ENCODE results near the gene ABTB1.

Gene ABTB1

GRCh38 chr3:127672429-127673190, at the start of gene ABTB1:
Gene ABTB1 (plus strand): TSS chr3:127672952. CDS start chr3:127673026, 74 bp downstream.
- peak in 44 of 51 donors; percentile 31 to 85 (median 64) for DNase-seq

- no peak for DNase-seq
Measured at GRCh38 chr3:127624063-127624462, 48.7 kb upstream of the ABTB1 start.

GRCh38 chr3:127625821-127626220, 46.9 kb upstream of the ABTB1 start:
- no peak for DNase-seq

GRCh38 chr3:127628426-127628787, 44.3 kb upstream of the ABTB1 start:
- no peak for DNase-seq

GRCh38 chr3:127628788-127629466, 43.8 kb upstream of the ABTB1 start, which contains the start of gene PODXL2:
Gene PODXL2 (plus strand): TSS chr3:127629185. CDS start chr3:127629220, 35 bp downstream.
- DNase-seq, result peak in 33 of 51 donors; percentile 6 to 67 (median 32)

GRCh38 chr3:127629467-127630403, 43.0 kb upstream of the ABTB1 start:
- DNase-seq, result peak in 9 of 51 donors; percentile 12 to 58 (median 30)

GRCh38 chr3:127630811-127631714, 41.7 kb upstream of the ABTB1 start:
- DNase-seq, result no peak

- no peak for DNase-seq
Measured at GRCh38 chr3:127632035-127632820, 40.5 kb upstream of the ABTB1 start.

- no peak for DNase-seq
Measured at GRCh38 chr3:127634653-127635052, 38.1 kb upstream of the ABTB1 start.

- no peak for DNase-seq
Measured at GRCh38 chr3:127637546-127637945, 35.2 kb upstream of the ABTB1 start.

- DNase-seq, result no peak
Measured at GRCh38 chr3:127637971-127638370, 34.8 kb upstream of the ABTB1 start.

GRCh38 chr3:127639173-127640041, 33.3 kb upstream of the ABTB1 start:
- DNase-seq, result no peak

GRCh38 chr3:127640042-127640355, 32.8 kb upstream of the ABTB1 start:
- no peak for DNase-seq

- no peak for DNase-seq
Measured at GRCh38 chr3:127644641-127645370, 27.9 kb upstream of the ABTB1 start.

- DNase-seq, result no peak
Measured at GRCh38 chr3:127645371-127646015, 27.3 kb upstream of the ABTB1 start.

- no peak for DNase-seq
Measured at GRCh38 chr3:127646501-127647046, 26.2 kb upstream of the ABTB1 start.

GRCh38 chr3:127647166-127647844, 25.4 kb upstream of the ABTB1 start:
- no peak for DNase-seq

Measured in hypothalamus (tissue), 51 donors.